KBM-7 (cell line): ENCODE data around the gene ENOX1.

Source experiments
- DNase-seq: peaks from one replicate; pipeline ENCODE4 v3.0.0-alpha.2; 2015
- in situ Hi-C: fragments of 300-500 bp; cut with MboI; formaldehyde crosslinking; loops from 2 replicates; pipeline ENCODE4 v1.14.3; 2020; ENCODE audit warnings: low sequenced_read_pairs, low pct_unique_long_range_greater_than_20kb, mixed read lengths

The ENOX1 gene

GRCh38 chr13:43295321-43295720 is 491.5 kb downstream of the ENOX1 start:
- no peak for DNase-seq
- in situ Hi-C loops, result no loop called here

DNA sequence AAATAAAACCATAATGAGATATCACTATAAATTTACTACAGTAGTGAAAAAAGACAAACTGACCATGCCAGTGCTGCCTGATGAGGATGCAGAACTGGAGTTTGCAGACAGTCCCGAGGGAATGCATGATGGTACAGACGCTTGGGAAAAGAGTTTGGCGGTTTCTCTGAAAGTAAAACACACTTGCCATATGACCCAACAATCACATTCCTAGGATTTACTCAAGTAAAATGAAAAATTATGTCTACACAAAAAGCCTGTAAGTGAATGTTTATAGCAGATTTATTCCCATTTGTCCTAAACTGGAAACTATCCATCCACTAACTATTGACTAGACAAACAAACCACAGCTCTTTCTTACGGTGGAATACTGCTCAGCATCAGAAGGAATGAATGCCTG is 492.4 kb downstream of the ENOX1 start:
- in situ Hi-C loops, result no loop called here
- no peak for DNase-seq

GRCh38 chr13:43293986-43294385 is 492.8 kb downstream of the ENOX1 start:
- no peak for DNase-seq
- in situ Hi-C loops, result no loop called here

DNA sequence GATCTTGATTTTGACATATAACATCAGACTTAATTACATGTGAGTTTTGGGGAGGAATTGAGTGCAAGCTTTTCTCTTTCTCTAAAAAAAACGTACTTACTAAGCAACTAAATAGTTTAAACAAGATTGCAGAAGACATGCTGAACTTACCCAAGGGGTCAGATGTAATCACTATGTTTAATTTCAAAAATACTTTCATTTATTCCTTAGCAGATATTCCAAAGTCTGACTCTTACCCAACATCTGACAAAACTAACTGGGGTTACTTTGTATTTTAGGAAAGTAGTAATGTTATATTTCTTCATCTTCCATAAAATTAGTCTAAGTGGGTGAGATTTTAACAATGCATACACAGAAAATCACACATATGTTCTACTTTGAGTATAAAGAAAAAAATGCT is 493.2 kb downstream of the ENOX1 start:
- in situ Hi-C loops, result no loop called here
- DNase-seq, result no peak

- DNase-seq, result no peak
- in situ Hi-C loops, result no loop called here
These were observed 493.8 kb downstream of the ENOX1 start for GRCh38 chr13:43293008-43293407.

- in situ Hi-C loops, result no loop called here
- no peak for DNase-seq
These were observed 495.3 kb downstream of the ENOX1 start for GRCh38 chr13:43291287-43292060.

DNA sequence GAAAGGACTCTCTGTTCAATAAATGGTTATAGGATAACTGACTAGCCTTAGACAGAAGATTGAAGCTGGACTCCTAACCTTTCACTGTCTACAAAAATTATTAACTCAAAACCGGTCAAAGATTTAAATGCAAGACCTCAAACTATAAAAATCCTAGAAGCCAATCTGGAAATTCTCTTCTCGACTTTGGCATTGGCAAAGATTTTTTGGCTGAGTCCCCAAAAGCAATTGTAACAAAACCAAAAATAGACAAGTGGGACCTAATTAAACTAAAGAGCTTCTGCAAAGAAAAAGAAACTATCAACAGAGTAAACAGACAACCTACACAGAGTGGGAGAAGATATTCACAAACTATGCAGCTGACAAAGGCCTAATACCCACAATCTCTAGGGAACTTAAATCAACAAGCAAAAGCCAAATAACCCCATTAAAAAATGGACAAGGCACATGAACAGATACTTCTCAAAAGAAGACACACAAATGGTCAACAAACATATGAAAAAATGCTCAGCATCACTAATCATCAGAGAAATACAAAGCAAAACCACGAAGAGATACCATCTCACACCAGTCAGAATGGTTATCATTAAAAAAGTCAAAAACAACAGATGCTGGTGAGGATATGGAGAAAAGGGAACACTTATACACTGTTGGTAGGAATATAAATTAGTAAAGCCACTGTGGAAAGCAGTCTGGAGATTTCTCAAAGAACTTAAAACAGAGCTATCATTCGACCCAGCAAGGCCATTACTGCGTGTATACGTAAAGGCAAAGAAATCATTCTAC is 497.1 kb downstream of the ENOX1 start:
- DNase-seq, result no peak
- in situ Hi-C loops, result no loop called here

- in situ Hi-C loops, result no loop called here
- no peak for DNase-seq
These were observed 500.0 kb downstream of the ENOX1 start for GRCh38 chr13:43286751-43287150.

DNA sequence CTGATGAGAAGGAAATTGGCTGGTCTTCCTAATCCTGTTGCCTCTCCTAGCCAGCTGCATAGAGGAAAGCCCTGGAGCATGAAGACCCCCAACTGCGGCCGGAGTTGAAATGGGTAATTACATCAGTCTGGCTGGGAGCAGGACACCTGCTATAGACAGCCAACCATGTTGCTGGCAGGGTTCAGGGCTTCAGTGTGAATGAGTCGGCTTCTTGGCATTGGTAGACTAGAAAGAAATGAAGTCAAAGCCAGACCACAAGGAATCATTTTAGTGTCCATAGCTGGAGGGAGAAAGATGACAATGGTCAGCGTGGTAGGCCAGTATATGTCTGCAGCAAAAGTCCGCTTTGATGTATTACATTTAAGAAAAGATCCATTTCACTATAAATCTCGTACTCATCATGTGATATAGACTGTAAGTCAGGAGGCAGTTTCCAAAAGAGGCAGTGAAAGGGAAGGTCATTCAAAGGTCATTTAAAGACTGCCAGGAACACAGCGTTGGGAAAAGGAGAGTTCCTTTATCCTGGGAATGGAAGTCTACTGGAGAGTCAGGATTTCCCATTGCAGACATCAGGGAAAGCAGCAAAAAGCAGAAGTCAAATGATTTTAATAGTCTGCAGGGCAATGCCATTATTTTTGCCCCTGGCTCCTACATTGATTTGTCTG is 500.7 kb downstream of the ENOX1 start:
- in situ Hi-C loops, result no loop called here
- DNase-seq, result no peak

- no peak for DNase-seq
- in situ Hi-C loops, result no loop called here
These were observed 502.6 kb downstream of the ENOX1 start for GRCh38 chr13:43284162-43284561.

DNA sequence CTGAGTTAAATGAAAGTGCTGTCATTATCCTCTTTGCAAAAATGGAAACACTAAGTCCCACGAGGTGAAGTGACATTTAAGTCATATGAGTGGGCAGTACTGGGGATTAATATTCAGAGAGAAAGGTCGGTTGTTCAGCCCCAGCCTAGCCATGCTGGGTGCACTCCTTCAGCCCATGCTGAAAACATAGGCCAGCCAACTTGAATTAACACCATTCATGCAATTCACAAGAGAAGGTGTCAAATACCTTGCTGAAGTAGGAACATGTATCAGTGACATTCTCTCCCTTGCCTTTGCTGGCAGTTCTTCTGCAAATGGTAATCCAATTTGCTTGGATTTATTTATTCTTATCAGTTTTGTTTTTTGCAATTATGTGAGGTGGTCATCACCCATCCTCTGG is 507.1 kb downstream of the ENOX1 start:
- DNase-seq, result no peak
- in situ Hi-C loops, result no loop called here

GRCh38 chr13:43278127-43278526 is 508.6 kb downstream of the ENOX1 start:
- no peak for DNase-seq

GRCh38 chr13:43277142-43277541 is 509.6 kb downstream of the ENOX1 start:
- in situ Hi-C loops, result no loop called here
- no peak for DNase-seq

More at GRCh38 chr13:43278127-43278526, 508.6 kb downstream of the ENOX1 start:
- in situ Hi-C loops, result no loop called here

GRCh38 chr13:43274881-43275280 is 511.9 kb downstream of the ENOX1 start:
- DNase-seq, result no peak
- in situ Hi-C loops, result no loop called here

DNA sequence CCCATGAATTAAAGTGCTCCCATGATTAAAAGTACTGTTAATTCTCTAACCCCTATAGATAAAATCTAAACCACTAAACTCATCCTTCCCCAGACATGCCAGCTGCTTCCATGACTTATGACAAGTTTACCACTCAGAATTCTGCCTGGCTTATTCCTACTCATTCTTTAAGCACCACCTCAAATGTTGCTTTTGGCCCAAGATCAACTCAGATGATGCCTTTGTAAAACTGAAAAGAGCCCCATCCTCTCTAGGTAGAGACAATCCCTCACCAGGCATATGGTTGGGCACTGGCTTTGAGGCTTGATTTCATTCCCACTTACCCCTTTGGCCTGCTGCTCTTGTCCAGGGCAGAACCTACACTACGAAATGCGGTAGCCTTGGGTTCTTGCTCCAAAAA is 513.4 kb downstream of the ENOX1 start:
- DNase-seq, result no peak
- in situ Hi-C loops, result no loop called here

- in situ Hi-C loops, result no loop called here
- no peak for DNase-seq
These were observed 513.9 kb downstream of the ENOX1 start for GRCh38 chr13:43272851-43273250.

GRCh38 chr13:43271152-43271551 is 515.6 kb downstream of the ENOX1 start:
- in situ Hi-C loops, result no loop called here

GRCh38 chr13:43270130-43270830 is 516.5 kb downstream of the ENOX1 start:
- in situ Hi-C loops, result no loop called here
- no peak for DNase-seq

More at GRCh38 chr13:43271152-43271551, 515.6 kb downstream of the ENOX1 start:
- no peak for DNase-seq

DNA sequence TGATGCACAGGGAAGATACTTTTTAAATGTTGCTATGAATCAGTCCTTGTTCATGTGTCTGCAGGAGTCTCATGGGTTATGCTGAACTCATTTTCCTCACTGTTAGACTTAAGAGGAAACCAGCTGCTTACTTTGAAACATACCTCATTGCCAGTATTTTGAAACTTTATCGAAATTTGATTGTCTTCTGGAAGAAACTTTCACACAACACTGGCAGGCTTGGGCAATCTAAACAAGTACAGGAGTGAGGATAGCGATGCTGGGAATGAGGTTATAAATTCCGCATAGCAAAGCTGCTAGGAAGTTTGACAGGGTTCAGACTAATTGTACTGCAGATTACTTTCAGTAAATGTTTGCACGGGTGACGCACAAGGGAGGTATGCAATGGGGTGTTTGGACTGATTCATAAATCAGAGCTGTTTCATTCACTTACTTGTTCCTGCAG is 517.7 kb downstream of the ENOX1 start:
- DNase-seq, result no peak
- in situ Hi-C loops, result no loop called here
